ENCODE results near the gene MORC2.

Gene MORC2

GRCh38 chr22:30891781-30892180 is 76.8 kb downstream of the MORC2 start:
- Histone ChIP-seq H3K27me3 (no peaks in the 10 kb centered on the region), H3K4me3 (ENCODE audit: low read depth, low read length) (no peak overlapping the region), H3K9me3 (no peaks in the 10 kb centered on the region), H3K36me3 (no peaks in the 10 kb centered on the region), H3K4me1 (no peaks in the 10 kb centered on the region)
- no peak for TF ChIP-seq CTCF (IDR thresholded peaks at IDR 0.05; ENCODE audit: low read depth, low read length)
- no peak for DNase-seq

DNA sequence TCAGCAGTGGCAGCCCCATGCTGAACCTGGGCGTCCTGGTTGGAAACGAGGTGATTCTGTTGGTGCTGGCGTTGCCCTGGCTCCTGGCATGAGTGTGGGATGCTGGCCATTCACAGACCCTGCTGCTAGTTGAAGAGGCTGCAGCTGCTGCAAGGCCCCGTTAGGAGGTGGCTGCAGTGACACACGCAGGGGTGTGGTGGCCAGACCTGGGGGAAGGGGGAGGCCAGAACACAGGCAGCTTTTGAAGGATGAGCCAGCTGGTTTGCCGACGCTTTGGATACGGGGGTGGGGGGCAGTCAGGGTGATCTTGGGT is 77.2 kb downstream of the MORC2 start:
- DNase-seq, result no peak
- no peak for TF ChIP-seq CTCF (IDR thresholded peaks at IDR 0.05; ENCODE audit: low read depth, low read length)
- H3K36me3 ChIP-seq, result no peaks in the 10 kb centered on the region

DNA sequence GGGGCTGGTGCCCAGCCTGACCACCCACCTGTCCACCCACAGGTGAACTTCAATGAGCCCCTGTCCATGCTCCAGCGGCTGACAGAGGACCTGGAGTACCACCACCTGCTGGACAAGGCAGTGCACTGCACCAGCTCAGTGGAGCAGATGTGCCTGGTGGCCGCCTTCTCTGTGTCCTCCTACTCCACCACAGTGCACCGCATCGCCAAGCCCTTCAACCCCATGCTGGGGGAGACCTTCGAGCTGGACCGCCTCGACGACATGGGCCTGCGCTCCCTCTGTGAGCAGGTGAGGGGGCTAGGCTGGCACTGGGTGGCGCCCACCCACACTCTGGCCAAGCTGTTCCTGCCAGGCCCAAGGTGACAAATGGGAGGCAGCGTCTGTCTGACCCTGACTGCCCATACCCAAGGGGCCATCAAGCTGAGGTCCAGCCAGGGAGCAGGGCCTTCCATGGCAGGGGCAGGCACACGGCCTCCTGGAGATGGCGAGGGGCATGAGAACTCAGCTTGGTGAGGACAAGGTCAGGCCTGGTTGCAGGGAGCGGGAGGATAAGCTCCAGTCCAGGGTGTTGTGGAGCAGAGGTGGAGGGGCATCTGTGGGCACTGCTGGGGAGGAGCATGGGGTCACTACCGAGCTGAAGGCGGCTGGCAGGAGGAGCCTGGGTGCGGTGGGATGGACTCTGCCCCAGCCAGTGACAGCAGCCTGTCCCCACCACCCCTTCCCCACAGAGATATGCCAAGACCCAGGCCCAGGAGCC is 77.7 kb downstream of the MORC2 start:
- H3K36me3 ChIP-seq, result no peaks in the 10 kb centered on the region
- peak; percentile 59 for DNase-seq
- no peak overlapping the region for H3K4me3 ChIP-seq (ENCODE audit: low read depth, low read length)
- no peaks in the 10 kb centered on the region for H3K27me3 ChIP-seq
- no peaks in the 10 kb centered on the region for H3K4me1 ChIP-seq
- no peaks in the 10 kb centered on the region for H3K9me3 ChIP-seq
- peak; percentile 77 for TF ChIP-seq CTCF (IDR thresholded peaks at IDR 0.05; ENCODE audit: low read depth, low read length)

More for the DNA sequence above, 77.2 kb downstream of the MORC2 start:
- no peaks in the 10 kb centered on the region for H3K9me3 ChIP-seq
- no peaks in the 10 kb centered on the region for H3K4me1 ChIP-seq
- H3K27me3 ChIP-seq, result no peaks in the 10 kb centered on the region
- no peak overlapping the region for H3K4me3 ChIP-seq (ENCODE audit: low read depth, low read length)

GRCh38 chr22:30889996-30890480 is 78.5 kb downstream of the MORC2 start:
- no peaks in the 10 kb centered on the region for H3K27me3 ChIP-seq

DNA sequence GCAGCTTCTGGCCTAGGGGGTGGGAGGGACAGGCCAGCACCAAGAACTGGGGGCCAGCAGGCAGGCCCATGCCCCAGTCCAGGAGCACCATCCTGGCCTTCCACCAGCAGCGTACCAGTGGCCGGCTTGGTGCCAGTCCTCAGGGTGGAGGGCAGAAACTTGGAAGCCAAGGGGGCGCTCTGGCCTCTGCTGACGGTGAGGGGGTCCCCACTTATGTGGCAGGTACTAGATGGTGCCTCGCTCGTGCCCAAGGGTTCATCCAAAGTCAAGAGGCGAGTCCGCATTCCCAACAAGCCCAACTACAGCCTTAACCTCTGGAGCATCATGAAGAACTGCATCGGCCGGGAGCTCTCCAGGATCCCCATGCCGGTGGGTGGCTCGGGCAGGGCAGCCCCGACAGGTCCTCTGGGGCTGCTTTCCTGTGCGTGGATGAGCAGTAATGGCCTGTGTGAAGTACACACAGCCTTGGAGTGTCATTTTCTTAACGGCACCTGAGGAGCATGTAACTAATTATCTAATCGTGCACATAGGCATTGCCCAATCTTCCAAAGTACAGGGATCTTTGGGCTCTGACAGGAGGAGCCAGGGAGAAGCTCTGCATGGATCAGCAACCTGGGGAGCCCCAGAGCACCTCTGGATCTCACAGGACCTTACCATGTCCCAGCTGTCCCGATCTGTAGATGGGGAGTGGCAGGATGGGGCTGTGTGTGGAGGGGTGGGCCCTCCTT is 79.1 kb downstream of the MORC2 start:
- no peaks in the 10 kb centered on the region for H3K4me1 ChIP-seq
- no peak for TF ChIP-seq CTCF (IDR thresholded peaks at IDR 0.05; ENCODE audit: low read depth, low read length)
- no peak overlapping the region for H3K4me3 ChIP-seq (ENCODE audit: low read depth, low read length)
- no peak for DNase-seq
- H3K27me3 ChIP-seq, result no peaks in the 10 kb centered on the region
- no peaks in the 10 kb centered on the region for H3K9me3 ChIP-seq
- no peaks in the 10 kb centered on the region for H3K36me3 ChIP-seq

More at GRCh38 chr22:30889996-30890480, 78.5 kb downstream of the MORC2 start:
- TF ChIP-seq CTCF (IDR thresholded peaks at IDR 0.05; ENCODE audit: low read depth, low read length), result no peak
- no peaks in the 10 kb centered on the region for H3K4me1 ChIP-seq
- no peaks in the 10 kb centered on the region for H3K36me3 ChIP-seq
- H3K9me3 ChIP-seq, result no peaks in the 10 kb centered on the region
- no peak overlapping the region for H3K4me3 ChIP-seq (ENCODE audit: low read depth, low read length)
- no peak for DNase-seq

DNA sequence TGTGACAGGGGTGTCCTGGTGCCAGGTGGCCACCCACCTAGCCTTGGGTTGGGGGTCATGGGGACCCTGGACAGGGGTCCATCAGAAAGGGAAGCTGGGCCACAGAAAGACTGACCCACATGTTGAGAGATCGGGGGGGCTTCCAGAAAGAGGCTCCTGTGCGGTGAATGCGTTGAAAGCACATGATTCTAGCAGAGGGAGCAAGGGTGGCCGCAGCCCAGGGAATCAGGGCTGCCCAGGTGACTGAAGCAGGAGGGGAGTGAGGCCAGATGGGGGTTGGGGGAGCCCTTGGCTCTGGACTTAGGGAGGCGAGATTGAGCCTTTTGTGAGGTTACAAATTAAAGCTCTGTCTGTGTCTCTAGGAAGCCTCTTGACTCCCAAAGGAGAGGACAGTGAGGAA is 80.7 kb downstream of the MORC2 start:
- no peak for TF ChIP-seq CTCF (IDR thresholded peaks at IDR 0.05; ENCODE audit: low read depth, low read length)
- Histone ChIP-seq H3K4me1 (no peaks in the 10 kb centered on the region), H3K4me3 (ENCODE audit: low read depth, low read length) (no peak overlapping the region)

More for the DNA sequence above, 80.7 kb downstream of the MORC2 start:
- Histone ChIP-seq H3K27me3 (no peaks in the 10 kb centered on the region), H3K9me3 (no peaks in the 10 kb centered on the region), H3K36me3 (no peaks in the 10 kb centered on the region)
- DNase-seq, result no peak

Measured in BE2C (cell line).